ENCODE data around the gene MANBA. TPM values are rescaled to one million over a fixed set of nuclear protein-coding genes. Genes with fewer than 3 reads are reported as not detected.

MANBA gene
- total and polyA plus RNA-seq, 12 donors: 8.9 to 47.7 (median 27.7) TPM

GRCh38 chr4:102791318-102791835 lies 30.6 kb upstream of the MANBA start:
- intact Hi-C loops (cut with DNase I): no loop called here
- Histone ChIP-seq H3K27ac (no peak overlapping the region), H3K4me3 (no peak overlapping the region), H3K27me3 (no peaks in the 10 kb centered on the region), H3K9me3 (peaks cover 0 to 18% (median 0%) of the 10 kb centered on the region in 11 donors), H3K4me1 (peaks cover 0 to 14% (median 0%) of the 10 kb centered on the region in 9 donors), H3K36me3 (peaks cover 0 to 54% (median 23%) of the 10 kb centered on the region in 9 donors)
- ATAC-seq: peak in 3 of 8 donors; percentile 18 to 26 (median 19)
- no peak for TF ChIP-seq CTCF (IDR thresholded peaks at IDR 0.05)
- 83 to 93% methylated on average over 7 of the region's 7 CpGs for WGBS, 2 donors
- DNase-seq: no peak

GRCh38 chr4:102789317-102789717 lies 28.5 kb upstream of the MANBA start:
- DNase-seq: no peak
- intact Hi-C loops (cut with DNase I): no loop called here
- no peak for TF ChIP-seq CTCF (IDR thresholded peaks at IDR 0.05)
- no peak overlapping the region for H3K27ac ChIP-seq
- 81 to 89% methylated on average over 3 of the region's 3 CpGs for WGBS, 2 donors
- ATAC-seq: no peak
- no peaks in the 10 kb centered on the region for H3K27me3 ChIP-seq
- no peak overlapping the region for H3K4me3 ChIP-seq
- peaks cover 0 to 18% (median 0%) of the 10 kb centered on the region in 11 donors for H3K9me3 ChIP-seq
- peaks cover 0 to 34% (median 8%) of the 10 kb centered on the region in 9 donors for H3K36me3 ChIP-seq
- H3K4me1 ChIP-seq: peaks cover 0 to 14% (median 0%) of the 10 kb centered on the region in 9 donors

- peaks cover 0 to 20% (median 8%) of the 10 kb centered on the region in 9 donors for H3K36me3 ChIP-seq
- peaks cover 0 to 14% (median 0%) of the 10 kb centered on the region in 9 donors for H3K4me1 ChIP-seq
- no peak for DNase-seq
- intact Hi-C loops (cut with DNase I): no loop called here
- no peak overlapping the region for H3K4me3 ChIP-seq
- WGBS, 2 donors: 94% methylated on average over 3 of the region's 3 CpGs
- H3K9me3 ChIP-seq: peaks cover 0 to 18% (median 0%) of the 10 kb centered on the region in 11 donors
- no peak for TF ChIP-seq CTCF (IDR thresholded peaks at IDR 0.05)
- no peaks in the 10 kb centered on the region for H3K27me3 ChIP-seq
- H3K27ac ChIP-seq: no peak overlapping the region
- no peak for ATAC-seq
Measured at GRCh38 chr4:102787944-102788343, 27.2 kb upstream of the MANBA start.

- WGBS, 2 donors: 95% methylated on average over 7 of the region's 7 CpGs
- Histone ChIP-seq H3K27me3 (no peaks in the 10 kb centered on the region), H3K4me3 (no peak overlapping the region), H3K4me1 (peaks cover 0 to 14% (median 0%) of the 10 kb centered on the region in 9 donors), H3K36me3 (peaks cover 0 to 13% (median 4%) of the 10 kb centered on the region in 9 donors), H3K9me3 (peaks cover 0 to 18% (median 0%) of the 10 kb centered on the region in 11 donors), H3K27ac (no peak overlapping the region)
- ATAC-seq: peak in 1 of 8 donors; percentile 51
- intact Hi-C loops (cut with DNase I): no loop called here
- no peak for TF ChIP-seq CTCF (IDR thresholded peaks at IDR 0.05)
- DNase-seq: no peak
Measured at GRCh38 chr4:102787096-102787881, 26.5 kb upstream of the MANBA start.

Measured in heart right ventricle (tissue), 16 donors.